Measurements from ENCODE around the gene DUSP3. TPM values are rescaled to one million over a fixed set of nuclear protein-coding genes. Genes with fewer than 3 reads are reported as not detected.

Gene DUSP3
- total and polyA plus RNA-seq, 7 experiments from 2014 or later, result 5.4 to 31.0 (median 9.6) TPM

DNA sequence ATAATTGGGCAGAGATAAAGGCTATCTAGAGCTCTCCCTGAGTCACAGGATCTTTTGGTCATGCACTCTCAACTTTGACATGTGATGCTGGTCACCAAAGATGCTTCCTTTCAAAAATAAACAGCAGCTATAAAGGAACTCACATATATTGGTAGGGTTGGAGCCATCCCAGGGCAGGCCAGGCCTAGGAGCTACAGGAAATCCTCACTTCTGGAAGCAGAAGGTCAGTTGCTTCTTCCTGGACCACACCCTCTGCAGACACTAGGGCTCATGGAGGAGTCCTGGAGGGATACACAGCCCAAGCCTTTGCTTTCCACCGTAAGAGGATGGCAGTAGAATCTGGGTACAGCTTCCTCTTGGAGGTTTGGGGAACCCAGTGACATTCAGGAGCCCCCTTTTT, 44.8 kb downstream of the DUSP3 start:
- Mint-ChIP-seq H3K4me3 (no peak overlapping the region), H3K27ac (no peak overlapping the region), H3K9me3 (peaks cover 0 to 5% (median 0%) of the 10 kb centered on the region in 11 donors), H3K4me1 (no peaks in the 10 kb centered on the region), H3K27me3 (peaks cover 3 to 25% (median 7%) of the 10 kb centered on the region in 5 donors), H3K36me3 (no peaks in the 10 kb centered on the region)
- Histone ChIP-seq H3K4me1 (ENCODE audit: control insufficient read depth in 2 of 2, insufficient read depth in 2 of 2, low read length in 2 of 2) (no peaks in the 10 kb centered on the region), H3K9me3 (ENCODE audit: control insufficient read depth in 2 of 3, low read length in 3 of 3) (no peaks in the 10 kb centered on the region), H3K4me3 (ENCODE audit: low read length) (no peak overlapping the region), H3K27ac (ENCODE audit: low read depth, low read length) (no peak overlapping the region), H3K27me3 (ENCODE audit: control insufficient read depth in 2 of 2, insufficient read depth in 2 of 2, low read length in 2 of 2) (no peaks in the 10 kb centered on the region), H3K36me3 (ENCODE audit: control insufficient read depth in 2 of 3, insufficient read depth in 3 of 3, low read length in 3 of 3) (no peaks in the 10 kb centered on the region)
- ATAC-seq, result no peak
- intact Hi-C loops (cut with micrococcal nuclease), result no loop called here
- ChIA-PET CTCF (no interaction called here), POLR2A (no interaction called here)
- DNase-seq, result no peak

DNA sequence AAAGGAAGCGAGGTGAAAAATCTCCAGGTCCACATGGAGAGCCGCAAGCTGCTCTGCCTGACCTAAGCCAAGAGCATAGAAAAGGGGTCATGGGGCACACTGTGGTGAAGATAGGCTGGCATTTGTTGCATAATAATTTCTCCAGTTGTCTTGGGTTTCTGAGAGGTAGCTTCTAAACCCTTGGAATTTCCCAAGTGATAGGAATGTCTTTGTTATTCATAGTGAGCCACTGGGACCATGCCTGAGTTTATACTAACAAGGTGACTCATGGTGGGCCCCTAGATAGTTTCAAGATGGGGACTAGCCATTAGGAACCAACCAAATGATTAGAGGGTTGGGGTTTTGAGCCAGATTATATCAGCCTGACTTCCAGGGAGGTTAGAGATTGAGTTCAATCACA, 45.8 kb downstream of the DUSP3 start:
- H3K4me1 Mint-ChIP-seq, result no peaks in the 10 kb centered on the region
- POLR2A ChIA-PET, result no interaction called here
- Histone ChIP-seq H3K4me1 (ENCODE audit: control insufficient read depth in 2 of 2, insufficient read depth in 2 of 2, low read length in 2 of 2) (no peaks in the 10 kb centered on the region), H3K9me3 (ENCODE audit: control insufficient read depth in 2 of 3, low read length in 3 of 3) (no peaks in the 10 kb centered on the region), H3K4me3 (ENCODE audit: low read length) (no peak overlapping the region), H3K27me3 (ENCODE audit: control insufficient read depth in 2 of 2, insufficient read depth in 2 of 2, low read length in 2 of 2) (no peaks in the 10 kb centered on the region), H3K36me3 (ENCODE audit: control insufficient read depth in 2 of 3, insufficient read depth in 3 of 3, low read length in 3 of 3) (no peaks in the 10 kb centered on the region), H3K27ac (ENCODE audit: low read depth, low read length) (no peak overlapping the region)
- H3K27me3 Mint-ChIP-seq, result peaks cover 1 to 19% (median 4%) of the 10 kb centered on the region in 5 donors
- intact Hi-C loops (cut with micrococcal nuclease), result no loop called here
- H3K27ac Mint-ChIP-seq, result no peak overlapping the region
- CTCF ChIA-PET, result no interaction called here
- no peak for DNase-seq
- no peak overlapping the region for H3K4me3 Mint-ChIP-seq
- H3K36me3 Mint-ChIP-seq, result no peaks in the 10 kb centered on the region
- ATAC-seq, result no peak
- peaks cover 0 to 5% (median 0%) of the 10 kb centered on the region in 11 donors for H3K9me3 Mint-ChIP-seq

DNA sequence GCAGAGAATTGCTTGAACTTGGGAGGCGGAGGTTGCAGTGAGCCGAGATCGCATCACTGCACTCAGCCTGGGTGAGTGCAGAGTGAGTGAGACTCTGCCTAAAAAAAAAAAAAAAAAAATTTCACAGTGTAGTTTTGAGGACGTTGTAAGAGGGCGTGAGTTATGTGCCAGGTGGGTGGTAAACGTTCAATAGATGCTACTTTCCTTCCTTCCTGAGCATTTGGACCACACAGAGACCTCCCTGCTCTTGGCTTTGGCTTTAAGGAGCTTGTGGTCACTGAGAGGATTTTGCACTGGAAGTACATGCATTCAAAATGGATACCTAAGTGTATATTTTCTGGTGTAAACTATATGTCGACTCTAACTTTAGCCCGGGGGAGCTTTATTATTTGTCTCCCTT, 50.7 kb downstream of the DUSP3 start:
- Histone ChIP-seq H3K27me3 (ENCODE audit: control insufficient read depth in 2 of 2, insufficient read depth in 2 of 2, low read length in 2 of 2) (no peaks in the 10 kb centered on the region), H3K4me1 (ENCODE audit: control insufficient read depth in 2 of 2, insufficient read depth in 2 of 2, low read length in 2 of 2) (no peaks in the 10 kb centered on the region), H3K27ac (ENCODE audit: low read depth, low read length) (no peak overlapping the region), H3K9me3 (ENCODE audit: control insufficient read depth in 2 of 3, low read length in 3 of 3) (no peaks in the 10 kb centered on the region), H3K4me3 (ENCODE audit: low read length) (no peak overlapping the region), H3K36me3 (ENCODE audit: control insufficient read depth in 2 of 3, insufficient read depth in 3 of 3, low read length in 3 of 3) (no peaks in the 10 kb centered on the region)
- Mint-ChIP-seq H3K4me3 (no peak overlapping the region), H3K4me1 (no peaks in the 10 kb centered on the region), H3K9me3 (peaks cover 0 to 5% (median 0%) of the 10 kb centered on the region in 11 donors), H3K27me3 (peaks cover 0 to 4% (median 0%) of the 10 kb centered on the region in 5 donors), H3K27ac (peak overlapping the region in 1 of 9 donors; percentile 31), H3K36me3 (no peaks in the 10 kb centered on the region)
- intact Hi-C loops (cut with micrococcal nuclease), result loop anchor here in 1 of 2 donors (10.0 kb wide), 1 partner anchor 363 kb away; no protein-coding TSS in a partner anchor
- ChIA-PET CTCF (no interaction called here), POLR2A (no interaction called here)
- no peak for ATAC-seq
- DNase-seq, result no peak

DNA sequence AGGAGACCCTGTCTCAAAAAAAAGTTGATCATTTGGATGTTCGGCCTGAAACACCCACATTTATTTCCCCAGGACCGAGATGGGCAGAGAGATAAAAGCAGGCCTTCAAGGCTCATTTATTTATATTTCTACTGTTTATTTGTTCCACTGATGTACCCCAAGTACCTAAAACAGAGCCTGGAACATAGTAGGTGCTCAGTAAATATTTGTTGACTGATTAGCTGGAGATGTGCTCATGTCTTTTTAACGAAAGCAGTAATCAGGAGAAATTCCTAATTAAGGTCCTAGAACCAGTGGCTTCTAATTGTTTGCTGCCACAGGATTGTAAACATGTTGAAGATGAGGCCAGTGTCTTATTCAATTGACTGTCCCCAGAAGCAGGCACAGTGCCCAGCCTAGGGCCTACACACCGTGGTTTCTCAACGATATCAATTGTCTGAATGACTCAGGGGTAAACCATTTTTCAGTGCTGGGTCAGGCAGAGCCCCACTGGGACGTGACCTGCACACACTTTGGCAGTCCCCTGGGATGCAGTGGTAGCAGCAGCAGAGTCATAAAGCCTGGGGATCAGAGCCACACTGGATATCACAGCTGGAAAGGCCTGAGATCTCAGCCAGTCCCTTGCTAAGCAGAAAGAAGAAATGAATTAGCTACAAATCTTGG, 54.9 kb downstream of the DUSP3 start:
- H3K27me3 ChIP-seq (ENCODE audit: control insufficient read depth in 2 of 2, insufficient read depth in 2 of 2, low read length in 2 of 2), result no peaks in the 10 kb centered on the region
- CTCF ChIA-PET, result no interaction called here
- H3K4me3 ChIP-seq (ENCODE audit: low read length), result no peak overlapping the region
- Mint-ChIP-seq H3K27me3 (peaks cover 0 to 6% (median 0%) of the 10 kb centered on the region in 5 donors), H3K9me3 (peaks cover 0 to 6% (median 0%) of the 10 kb centered on the region in 11 donors), H3K27ac (no peak overlapping the region), H3K36me3 (peaks cover 0 to 5% (median 0%) of the 10 kb centered on the region in 5 donors), H3K4me3 (peak overlapping the region in 1 of 10 donors; percentile 65), H3K4me1 (peaks cover 5 to 18% (median 6%) of the 10 kb centered on the region in 7 donors)
- POLR2A ChIA-PET, result interaction anchor here (1.3 kb wide), 1 partner anchor 363 kb away, joined by 4 read pairs; no protein-coding TSS in a partner anchor
- H3K4me1 ChIP-seq (ENCODE audit: control insufficient read depth in 2 of 2, insufficient read depth in 2 of 2, low read length in 2 of 2), result peaks cover 0 to 5% of the 10 kb centered on the region in 2 donors
- no peak for DNase-seq
- H3K9me3 ChIP-seq (ENCODE audit: control insufficient read depth in 2 of 3, low read length in 3 of 3), result no peaks in the 10 kb centered on the region
- peaks cover 0 to 4% (median 0%) of the 10 kb centered on the region in 3 experiments for H3K36me3 ChIP-seq (ENCODE audit: control insufficient read depth in 2 of 3, insufficient read depth in 3 of 3, low read length in 3 of 3)
- ATAC-seq, result no peak
- intact Hi-C loops (cut with micrococcal nuclease), result loop anchor here in 1 of 2 donors (10.0 kb wide), 1 partner anchor 359 kb away; no protein-coding TSS in a partner anchor
- no peak overlapping the region for H3K27ac ChIP-seq (ENCODE audit: low read depth, low read length)

DNA sequence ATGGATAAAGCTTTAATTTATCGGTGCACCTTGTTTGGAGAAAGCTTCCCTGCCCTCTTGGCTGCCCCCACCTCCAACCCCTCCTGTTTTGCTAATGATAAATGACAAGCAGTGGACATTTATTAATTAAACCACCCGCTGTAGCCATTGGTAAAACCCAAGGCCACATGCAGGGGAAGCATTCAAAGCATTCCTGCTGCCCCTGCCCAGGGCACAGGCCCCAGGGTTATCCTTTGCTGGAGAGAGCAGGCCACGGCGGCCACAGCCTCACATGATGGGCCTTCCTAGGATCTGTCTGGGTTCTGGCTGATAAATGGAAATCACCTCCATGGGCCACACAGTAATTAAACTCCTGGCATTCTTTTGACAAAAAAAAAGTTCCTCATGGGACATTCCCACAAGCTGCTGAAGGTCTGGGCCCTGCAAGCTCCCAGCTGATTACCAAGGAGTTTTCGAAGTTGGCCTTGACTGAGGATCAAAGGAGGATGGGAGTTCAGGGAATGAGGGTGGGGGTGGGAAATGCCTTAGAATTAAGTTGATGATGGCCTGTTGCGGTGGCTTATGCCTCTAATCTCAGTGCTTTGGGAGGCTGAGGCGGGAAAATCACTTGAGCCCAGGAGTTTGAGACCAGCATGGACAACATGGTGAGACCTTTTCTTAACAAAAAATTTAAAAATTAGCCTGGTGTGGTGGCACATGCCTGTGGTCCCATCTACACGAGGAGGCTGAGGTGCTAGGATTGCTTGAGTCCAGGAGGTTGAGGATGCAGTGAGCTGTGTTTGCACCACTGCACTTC, 55.7 kb downstream of the DUSP3 start:
- Histone ChIP-seq H3K4me3 (ENCODE audit: low read length) (no peak overlapping the region), H3K27ac (ENCODE audit: low read depth, low read length) (no peak overlapping the region), H3K4me1 (ENCODE audit: control insufficient read depth in 2 of 2, insufficient read depth in 2 of 2, low read length in 2 of 2) (peaks cover 0 to 5% of the 10 kb centered on the region in 2 donors), H3K9me3 (ENCODE audit: control insufficient read depth in 2 of 3, low read length in 3 of 3) (no peaks in the 10 kb centered on the region), H3K27me3 (ENCODE audit: control insufficient read depth in 2 of 2, insufficient read depth in 2 of 2, low read length in 2 of 2) (no peaks in the 10 kb centered on the region), H3K36me3 (ENCODE audit: control insufficient read depth in 2 of 3, insufficient read depth in 3 of 3, low read length in 3 of 3) (peaks cover 0 to 4% (median 0%) of the 10 kb centered on the region in 3 experiments)
- H3K4me3 Mint-ChIP-seq, result peak overlapping the region in 6 of 10 donors; percentile 3 to 93 (median 23)
- H3K36me3 Mint-ChIP-seq, result peaks cover 0 to 5% (median 0%) of the 10 kb centered on the region in 5 donors
- peaks cover 0 to 12% (median 0%) of the 10 kb centered on the region in 5 donors for H3K27me3 Mint-ChIP-seq
- peaks cover 0 to 6% (median 0%) of the 10 kb centered on the region in 11 donors for H3K9me3 Mint-ChIP-seq
- ChIA-PET CTCF (no interaction called here), POLR2A (interaction anchor here (1.3 kb wide), 1 partner anchor 363 kb away, joined by 4 read pairs; no protein-coding TSS in a partner anchor)
- DNase-seq, result no peak
- intact Hi-C loops (cut with micrococcal nuclease), result loop anchor here in 1 of 2 donors (10.0 kb wide), 1 partner anchor 358 kb away; no protein-coding TSS in a partner anchor
- ATAC-seq, result no peak
- H3K4me1 Mint-ChIP-seq, result peaks cover 5 to 18% (median 6%) of the 10 kb centered on the region in 7 donors
- H3K27ac Mint-ChIP-seq, result peak overlapping the region in 1 of 9 donors; percentile 22

DNA sequence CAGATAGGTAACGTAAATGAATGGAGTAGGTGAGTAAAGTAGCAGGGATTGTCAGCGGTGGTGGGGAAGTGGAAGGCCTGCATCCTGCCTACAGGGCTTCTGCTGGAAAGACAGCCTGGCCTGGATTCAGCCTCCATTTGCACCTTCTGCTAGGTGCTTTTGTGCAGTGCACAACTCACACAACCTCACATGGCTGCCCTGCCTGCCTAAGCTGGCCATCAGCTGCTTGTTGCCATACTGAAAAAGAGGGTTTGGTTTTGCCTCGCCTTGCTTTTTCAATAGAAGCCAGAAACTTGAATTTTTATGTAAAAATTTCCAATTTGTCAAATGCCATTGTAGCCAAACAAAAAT, 56.5 kb downstream of the DUSP3 start:
- ChIA-PET POLR2A (interaction anchor here (0.6 kb wide), 1 partner anchor 362 kb away, joined by 3 read pairs; no protein-coding TSS in a partner anchor), CTCF (no interaction called here)
- Histone ChIP-seq H3K4me1 (ENCODE audit: control insufficient read depth in 2 of 2, insufficient read depth in 2 of 2, low read length in 2 of 2) (peaks cover 0 to 5% of the 10 kb centered on the region in 2 donors), H3K27ac (ENCODE audit: low read depth, low read length) (no peak overlapping the region), H3K4me3 (ENCODE audit: low read length) (no peak overlapping the region), H3K36me3 (ENCODE audit: control insufficient read depth in 2 of 3, insufficient read depth in 3 of 3, low read length in 3 of 3) (peaks cover 0 to 4% (median 0%) of the 10 kb centered on the region in 3 experiments), H3K9me3 (ENCODE audit: control insufficient read depth in 2 of 3, low read length in 3 of 3) (no peaks in the 10 kb centered on the region), H3K27me3 (ENCODE audit: control insufficient read depth in 2 of 2, insufficient read depth in 2 of 2, low read length in 2 of 2) (no peaks in the 10 kb centered on the region)
- H3K4me3 Mint-ChIP-seq, result peak overlapping the region in 6 of 10 donors; percentile 18 to 97 (median 87)
- no peak for DNase-seq
- H3K36me3 Mint-ChIP-seq, result peaks cover 0 to 5% (median 0%) of the 10 kb centered on the region in 5 donors
- peak overlapping the region in 1 of 9 donors; percentile 90 for H3K27ac Mint-ChIP-seq
- intact Hi-C loops (cut with micrococcal nuclease), result loop anchor here in 1 of 2 donors (10.0 kb wide), 1 partner anchor 357 kb away; no protein-coding TSS in a partner anchor
- ATAC-seq, result no peak
- peaks cover 5 to 18% (median 6%) of the 10 kb centered on the region in 7 donors for H3K4me1 Mint-ChIP-seq
- peaks cover 0 to 6% (median 0%) of the 10 kb centered on the region in 11 donors for H3K9me3 Mint-ChIP-seq
- peaks cover 0 to 13% (median 2%) of the 10 kb centered on the region in 5 donors for H3K27me3 Mint-ChIP-seq
